Measurements from ENCODE around the gene MAPK11. TPM values are rescaled to one million over a fixed set of nuclear protein-coding genes. Genes with fewer than 3 reads are reported as not detected.

MAPK11 gene
- total RNA-seq, 1 experiment from 2014 or later: 7.6 TPM

GRCh38 chr22:50281957-50282356 is 11.8 kb upstream of the MAPK11 start:
- peak overlapping the region; percentile 77 for H3K4me2 ChIP-seq (ENCODE audit: low read length)
- peak overlapping the region; percentile 37; the same call in 1 of the 2 replicates for H3K4me3 ChIP-seq (ENCODE audit: low read length)
- H3K36me3 ChIP-seq (ENCODE audit: low read depth, low read length): peaks cover 16% of the 10 kb centered on the region; the same call in 1 of the 2 replicates
- H3K27me3 ChIP-seq (ENCODE audit: low read length): no peaks in the 10 kb centered on the region
- no peaks in the 10 kb centered on the region for H3K9me2 ChIP-seq (replicated peaks; ENCODE audit: low read length)
- H3F3A ChIP-seq (ENCODE audit: low read length, unreplicated experiment): no peaks in the 10 kb centered on the region
- no peak for TF ChIP-seq CTCF (conservative IDR thresholded peaks at IDR 0.05; ENCODE audit: low read depth, low read length)
- no peak for TF ChIP-seq EZH2 (IDR thresholded peaks at IDR 0.05; ENCODE audit: low read length, unreplicated experiment)
- no peak for TF ChIP-seq EZH2phosphoT487 (IDR thresholded peaks at IDR 0.05; ENCODE audit: borderline replicate concordance, low read length)
- peak overlapping the region; percentile 63 for H3K9ac ChIP-seq (ENCODE audit: low read length)
- peak; percentile 56 for DNase-seq
- POLR2A ChIA-PET (ENCODE audit: unreplicated experiment): interaction anchor here (0.7 to 0.9 kb wide), 2 partner anchors 12 to 25 kb away, joined by 3 to 6 read pairs; partner anchors contain the start of gene PLXNB2
- peaks cover 16% of the 10 kb centered on the region for H3K4me1 ChIP-seq (ENCODE audit: insufficient read depth, low read length)
- H2AFZ ChIP-seq (ENCODE audit: low read length): no peak overlapping the region
- ATAC-seq: peak; percentile 26
- intact Hi-C loops (cut with micrococcal nuclease): loop anchor here (1.0 kb wide), 1 partner anchor 22 kb away; no protein-coding TSS in a partner anchor
- peak overlapping the region; percentile 83 for H3K27ac ChIP-seq (ENCODE audit: low read length)
- H3K79me2 ChIP-seq (ENCODE audit: low read length): peaks cover 13% of the 10 kb centered on the region
- BruUV-seq (replicated peaks): no TSS peak
- H3K9me3 ChIP-seq (ENCODE audit: low read length): no peaks in the 10 kb centered on the region
- CTCF ChIA-PET: no interaction called here
- H4K20me1 ChIP-seq (ENCODE audit: low read length): no peaks in the 10 kb centered on the region

- Histone ChIP-seq H4K20me1 (ENCODE audit: low read length) (no peaks in the 10 kb centered on the region), H3K9ac (ENCODE audit: low read length) (no peak overlapping the region)
- CTCF ChIA-PET: no interaction called here
These were observed 11.2 kb upstream of the MAPK11 start for GRCh38 chr22:50281384-50281760.

More at GRCh38 chr22:50281384-50281760, 11.2 kb upstream of the MAPK11 start:
- Histone ChIP-seq H3K4me3 (ENCODE audit: low read length) (no peak overlapping the region), H2AFZ (ENCODE audit: low read length) (no peak overlapping the region), H3K9me2 (replicated peaks; ENCODE audit: low read length) (no peaks in the 10 kb centered on the region), H3K27me3 (ENCODE audit: low read length) (no peaks in the 10 kb centered on the region), H3K79me2 (ENCODE audit: low read length) (peaks cover 13% of the 10 kb centered on the region), H3K4me2 (ENCODE audit: low read length) (no peak overlapping the region), H3K4me1 (ENCODE audit: insufficient read depth, low read length) (peaks cover 16% of the 10 kb centered on the region), H3K36me3 (ENCODE audit: low read depth, low read length) (peaks cover 22% of the 10 kb centered on the region), H3K27ac (ENCODE audit: low read length) (peak overlapping the region; percentile 83), H3K9me3 (ENCODE audit: low read length) (no peaks in the 10 kb centered on the region), H3F3A (ENCODE audit: low read length, unreplicated experiment) (no peaks in the 10 kb centered on the region)
- intact Hi-C loops (cut with micrococcal nuclease): no loop called here
- BruUV-seq (replicated peaks): TSS peak; percentile 40
- ATAC-seq (no peak), DNase-seq (no peak)
- no peak for TF ChIP-seq EZH2phosphoT487 (IDR thresholded peaks at IDR 0.05; ENCODE audit: borderline replicate concordance, low read length)
- TF ChIP-seq EZH2 (IDR thresholded peaks at IDR 0.05; ENCODE audit: low read length, unreplicated experiment): no peak
- no peak for TF ChIP-seq CTCF (conservative IDR thresholded peaks at IDR 0.05; ENCODE audit: low read depth, low read length)
- POLR2A ChIA-PET (ENCODE audit: unreplicated experiment): no interaction called here
